ENCODE measurements around the gene EN1. TPM values are rescaled to one million over a fixed set of nuclear protein-coding genes. Genes with fewer than 3 reads are reported as not detected.

Gene EN1
- total and polyA plus RNA-seq, 2 experiments from 2014 or later = not detected

GRCh38 chr2:118859157-118859770 is 11.8 kb upstream of the EN1 start:
- no peak overlapping the region for H3K4me3 ChIP-seq
- H3K4me1 ChIP-seq (ENCODE audit: low read depth) = no peaks in the 10 kb centered on the region
- H3K27me3 ChIP-seq = peaks cover 88% of the 10 kb centered on the region
- no peak for TF ChIP-seq CTCF (IDR thresholded peaks at IDR 0.05; ENCODE audit: low read depth, low read length)
- H3K9me3 ChIP-seq (ENCODE audit: low read depth) = no peaks in the 10 kb centered on the region
- no peak overlapping the region for H3K27ac ChIP-seq
- DNase-seq (ENCODE audit: low read depth in 1 of 2, low spot score in 1 of 2) = no peak
- H3K36me3 ChIP-seq = no peaks in the 10 kb centered on the region

DNA sequence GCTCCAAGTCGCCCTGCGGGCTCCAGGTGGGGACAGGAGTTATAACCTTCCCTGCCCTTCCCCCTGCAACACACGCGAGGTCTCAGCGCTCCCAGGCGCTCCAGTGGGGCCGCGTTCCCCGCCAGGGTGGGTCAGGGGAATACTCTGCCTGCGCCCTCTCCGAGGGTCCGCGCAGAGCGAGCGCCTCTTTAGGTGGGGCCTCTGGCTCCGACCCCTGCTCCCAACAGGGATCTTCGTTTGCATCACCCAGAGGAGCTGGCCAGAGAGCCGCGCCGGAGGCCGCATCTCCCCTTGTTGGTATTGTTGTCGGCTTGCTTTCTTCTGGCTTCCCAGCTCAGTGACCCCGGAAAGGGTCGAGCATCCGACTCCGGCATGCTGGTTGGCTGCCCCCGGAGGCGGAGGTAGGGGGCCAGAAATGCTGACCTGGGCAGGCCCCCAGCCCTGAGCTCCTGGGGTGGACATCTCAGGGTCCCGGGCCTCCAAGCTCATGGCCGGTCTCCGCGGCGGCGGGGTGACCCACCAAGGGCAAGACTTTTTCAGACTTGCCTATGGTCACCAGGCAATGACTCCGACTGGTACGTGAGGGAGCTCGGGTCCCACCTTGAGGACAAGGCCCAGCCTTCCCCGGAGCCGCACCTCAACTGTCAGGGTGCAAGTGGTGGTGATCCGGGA is 11.2 kb upstream of the EN1 start:
- TF ChIP-seq CTCF (IDR thresholded peaks at IDR 0.05; ENCODE audit: low read depth, low read length) = no peak
- H3K4me1 ChIP-seq (ENCODE audit: low read depth) = peaks cover 4% of the 10 kb centered on the region
- peaks cover 95% of the 10 kb centered on the region for H3K27me3 ChIP-seq
- no peaks in the 10 kb centered on the region for H3K9me3 ChIP-seq (ENCODE audit: low read depth)
- DNase-seq (ENCODE audit: low read depth in 1 of 2, low spot score in 1 of 2) = no peak
- no peak overlapping the region for H3K27ac ChIP-seq
- no peaks in the 10 kb centered on the region for H3K36me3 ChIP-seq
- no peak overlapping the region for H3K4me3 ChIP-seq

DNA sequence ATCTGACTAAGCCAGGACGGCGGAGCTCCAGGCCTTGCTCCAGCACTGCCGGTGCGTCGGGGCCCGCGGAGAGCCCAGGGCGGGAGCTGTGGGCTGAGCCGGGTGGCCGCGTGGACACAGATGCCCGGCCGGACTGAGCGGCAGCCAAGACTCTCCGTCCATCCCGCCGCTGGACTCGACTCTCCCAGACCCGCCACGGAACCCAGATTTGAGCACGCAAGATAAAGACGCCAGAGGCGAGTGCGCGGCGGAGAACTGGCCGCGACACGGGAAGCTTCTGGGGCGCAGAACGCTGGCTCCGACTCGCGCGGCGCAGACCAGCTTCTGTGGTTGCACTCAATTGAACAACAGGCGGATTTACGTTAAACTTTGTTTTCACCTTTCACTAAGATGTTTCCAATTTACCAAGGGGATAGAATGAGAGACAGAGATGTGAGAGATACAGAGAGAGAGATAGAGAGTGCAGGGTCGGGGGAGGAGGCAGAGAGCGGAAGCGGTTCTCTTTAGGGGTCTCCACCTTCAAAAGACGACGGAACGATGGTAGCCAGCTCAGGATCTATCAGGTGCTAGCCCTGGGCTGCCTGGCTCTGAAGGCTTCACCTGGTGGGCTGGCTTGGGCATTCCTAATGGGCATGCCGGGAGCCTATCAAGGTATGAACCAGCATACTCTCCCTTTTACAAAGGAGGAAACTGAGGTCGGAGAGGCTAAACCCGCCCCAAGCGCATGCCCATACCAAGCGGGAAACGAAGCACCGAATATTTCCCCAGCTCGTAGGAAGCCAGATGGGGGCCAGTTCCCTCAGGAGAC is 10.4 kb upstream of the EN1 start:
- no peaks in the 10 kb centered on the region for H3K9me3 ChIP-seq (ENCODE audit: low read depth)
- TF ChIP-seq CTCF (IDR thresholded peaks at IDR 0.05; ENCODE audit: low read depth, low read length) = no peak
- no peak for DNase-seq (ENCODE audit: low read depth in 1 of 2, low spot score in 1 of 2)
- no peak overlapping the region for H3K27ac ChIP-seq
- H3K36me3 ChIP-seq = no peaks in the 10 kb centered on the region
- H3K4me1 ChIP-seq (ENCODE audit: low read depth) = peaks cover 9% of the 10 kb centered on the region
- no peak overlapping the region for H3K4me3 ChIP-seq
- peaks cover 100% of the 10 kb centered on the region for H3K27me3 ChIP-seq

GRCh38 chr2:118856978-118857676 is 9.7 kb upstream of the EN1 start:
- TF ChIP-seq CTCF (IDR thresholded peaks at IDR 0.05; ENCODE audit: low read depth, low read length) = no peak
- no peaks in the 10 kb centered on the region for H3K36me3 ChIP-seq
- H3K4me3 ChIP-seq = no peak overlapping the region
- H3K27me3 ChIP-seq = peaks cover 100% of the 10 kb centered on the region
- H3K9me3 ChIP-seq (ENCODE audit: low read depth) = no peaks in the 10 kb centered on the region
- peaks cover 10% of the 10 kb centered on the region for H3K4me1 ChIP-seq (ENCODE audit: low read depth)
- DNase-seq (ENCODE audit: low read depth in 1 of 2, low spot score in 1 of 2) = no peak
- H3K27ac ChIP-seq = no peak overlapping the region

DNA sequence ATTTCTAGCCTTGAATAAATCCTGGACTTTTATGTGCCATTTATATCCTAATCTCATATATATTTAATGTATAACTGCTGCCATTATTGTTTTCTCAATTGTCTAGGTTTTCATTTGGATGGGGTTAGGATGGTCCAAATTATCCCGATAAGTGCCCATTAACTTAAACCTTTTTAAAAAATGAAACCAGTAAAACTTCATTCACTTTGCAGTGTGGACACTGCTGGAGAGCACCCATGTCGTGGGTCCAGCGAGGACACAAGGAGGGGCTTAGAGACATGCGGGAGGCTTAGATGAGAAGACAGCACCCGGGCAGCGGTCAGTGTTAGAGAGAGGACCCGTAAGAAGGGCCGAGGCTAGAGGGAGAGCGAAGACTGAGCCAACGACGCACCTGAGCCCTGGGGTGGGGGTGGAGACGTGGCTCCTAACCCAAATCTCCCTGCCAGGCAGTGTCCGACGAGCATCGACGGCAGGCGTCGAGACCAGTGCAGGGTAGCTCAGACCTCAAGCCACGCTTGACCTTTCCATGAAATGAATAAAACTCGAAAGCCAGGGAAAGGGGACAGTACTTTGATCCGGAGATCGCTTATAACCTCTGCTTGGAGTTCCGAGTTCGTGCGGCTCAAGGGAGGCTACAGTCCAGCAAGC is 9.0 kb upstream of the EN1 start:
- Histone ChIP-seq H3K4me1 (ENCODE audit: low read depth) (peaks cover 10% of the 10 kb centered on the region), H3K9me3 (ENCODE audit: low read depth) (no peaks in the 10 kb centered on the region), H3K27me3 (peaks cover 100% of the 10 kb centered on the region), H3K36me3 (no peaks in the 10 kb centered on the region), H3K27ac (no peak overlapping the region), H3K4me3 (no peak overlapping the region)
- no peak for TF ChIP-seq CTCF (IDR thresholded peaks at IDR 0.05; ENCODE audit: low read depth, low read length)
- no peak for DNase-seq (ENCODE audit: low read depth in 1 of 2, low spot score in 1 of 2)
